GM19438 (cell line): ENCODE data around the gene C5orf15.

ENCODE experiments used
- ATAC-seq: cut with Tn5 transposase; IDR thresholded peaks from one replicate; pipeline ENCODE4 v1.9.1; 2021; ENCODE audit warnings: low read depth; ENCODE audit not compliant: unreplicated experiment

The C5orf15 gene

GRCh38 chr5:133925866-133926488 is 42.4 kb downstream of the C5orf15 start:
- ATAC-seq, result no peak

- ATAC-seq, result no peak
These were observed 43.2 kb downstream of the C5orf15 start for GRCh38 chr5:133925269-133925668.

- no peak for ATAC-seq
These were observed 44.1 kb downstream of the C5orf15 start for GRCh38 chr5:133924221-133924920.

GRCh38 chr5:133921979-133922378 is 46.4 kb downstream of the C5orf15 start:
- ATAC-seq, result no peak

GRCh38 chr5:133921069-133921468 is 47.4 kb downstream of the C5orf15 start:
- ATAC-seq, result no peak

GRCh38 chr5:133919148-133920136 is 49.0 kb downstream of the C5orf15 start:
- no peak for ATAC-seq

GRCh38 chr5:133918731-133919130 is 49.7 kb downstream of the C5orf15 start:
- ATAC-seq, result no peak

- no peak for ATAC-seq
These were observed 50.1 kb downstream of the C5orf15 start for GRCh38 chr5:133918316-133918715.

GRCh38 chr5:133917785-133918184 is 50.6 kb downstream of the C5orf15 start:
- no peak for ATAC-seq

- no peak for ATAC-seq
These were observed 51.5 kb downstream of the C5orf15 start for GRCh38 chr5:133916914-133917313.

- no peak for ATAC-seq
These were observed 51.9 kb downstream of the C5orf15 start for GRCh38 chr5:133916479-133916878.

- ATAC-seq, result no peak
These were observed 54.0 kb downstream of the C5orf15 start for GRCh38 chr5:133914434-133914833.

- no peak for ATAC-seq
These were observed 54.8 kb downstream of the C5orf15 start for GRCh38 chr5:133913413-133914155.

GRCh38 chr5:133912951-133913350 is 55.5 kb downstream of the C5orf15 start:
- no peak for ATAC-seq

GRCh38 chr5:133910571-133910970 is 57.9 kb downstream of the C5orf15 start:
- no peak for ATAC-seq

GRCh38 chr5:133909603-133910002 is 58.8 kb downstream of the C5orf15 start:
- no peak for ATAC-seq

GRCh38 chr5:133907075-133907474 is 61.4 kb downstream of the C5orf15 start:
- ATAC-seq, result no peak

GRCh38 chr5:133906303-133906702 is 62.1 kb downstream of the C5orf15 start:
- ATAC-seq, result no peak
